Breast epithelium (tissue), 4 donors: ENCODE data around the gene KIR2DL3. TPM values are rescaled to one million over a fixed set of nuclear protein-coding genes. Genes with fewer than 3 reads are reported as not detected.
"Not testable (repeated sequence)": the region's sequence is repeated elsewhere in the genome, so short reads cannot be mapped to it uniquely, and the experiment has no call there.

Experiments
- DNase-seq, 2 donors: peaks; one replicate each; pipeline ENCODE4 v3.0.0-alpha.2; 2019; ENCODE audit warnings: low spot score in 2 of 2
- H3K27ac ChIP-seq, 2 donors: fragments of 200-600 bp; sonication (generic) in 1 of 2; one replicate each; pipeline ENCODE4 v1.5.1; 2016 to 2019; ENCODE audit warnings: mild to moderate bottlenecking in 1 of 2
- H3K27me3 ChIP-seq, 2 donors: fragments of 200-600 bp; sonication (generic) in 1 of 2; one replicate each; pipeline versions ENCODE4 v1.5.1 to v1.6.0; 2017 to 2019; ENCODE audit warnings: control low read depth in 1 of 2, mild to moderate bottlenecking in 1 of 2
- H3K36me3 ChIP-seq: fragments of 200-600 bp; one replicate; pipeline ENCODE4 v1.5.1; 2019
- H3K4me1 ChIP-seq, 2 donors: fragments of 200-600 bp; sonication (generic); one replicate each; pipeline ENCODE4 v1.5.1; 2016 to 2019; ENCODE audit warnings: control low read depth in 1 of 2
- H3K4me3 ChIP-seq, 3 donors: fragments of 200-600 bp; sonication (generic); 1 replicate in 2 of 3; 2 replicates in 1 of 3; pipeline ENCODE4 v1.5.1; 2016 to 2019; ENCODE audit warnings: mild to moderate bottlenecking in 3 of 3, moderate library complexity in 2 of 3
- H3K9me3 ChIP-seq, 2 donors: fragments of 200-600 bp; sonication (generic) in 1 of 2; one replicate each; pipeline ENCODE4 v1.5.1; 2016 to 2019; ENCODE audit warnings: control low read depth in 1 of 2
- CTCF ChIP-seq, 3 donors: fragments of 450-650 bp; IDR thresholded peaks; one replicate each; pipeline ENCODE4 v1.5.1; 2016 to 2017; ENCODE audit warnings: antibody characterized with exemption in 3 of 3, mild to moderate bottlenecking in 3 of 3, moderate library complexity in 3 of 3
- POLR2A ChIP-seq: fragments of 450-650 bp; IDR thresholded peaks from one replicate; pipeline ENCODE4 v1.6.1; 2016; ENCODE audit warnings: antibody characterized with exemption, mild to moderate bottlenecking, moderate library complexity
- POLR2AphosphoS5 ChIP-seq, 3 donors: sonication (generic); formaldehyde crosslinking; IDR thresholded peaks; one replicate each; pipeline ENCODE4 v1.6.1; 2017; ENCODE audit warnings: antibody characterized with exemption in 3 of 3
- intact Hi-C: fragments of 100-400 bp; cut with DNase I; formaldehyde crosslinking; loops from one replicate; pipeline ENCODE4 v1.15.1; 2023; ENCODE audit warnings: low total_unique reads
- total RNA-seq, 3 donors: library from RNA; depleted of rRNA; stranded (reverse); fragments of >200 nt; gene quantifications; one replicate each; pipeline ENCODE4 v1.1.0, GENCODE V29; 2016

The KIR2DL3 gene
- not detected for total RNA-seq

- intact Hi-C loops, H3K27ac ChIP-seq, H3K27me3 ChIP-seq, H3K4me1 ChIP-seq, H3K4me3 ChIP-seq, DNase-seq, H3K9me3 ChIP-seq, H3K36me3 ChIP-seq: not testable (repeated sequence)
Measured at GRCh38 chr19:54738306-54738705, at the start of gene KIR2DL3. TSS of gene KIR2DL3 (plus strand) at chr19:54738513. CDS start at chr19:54738546, 33 bp downstream.

GRCh38 chr19:54691582-54692297 is 46.6 kb upstream of the KIR2DL3 start:
- Histone ChIP-seq H3K36me3 (no peaks in the 10 kb centered on the region), H3K4me1 (no peaks in the 10 kb centered on the region), H3K27me3 (peaks cover 0 to 29% of the 10 kb centered on the region in 2 donors), H3K9me3 (no peaks in the 10 kb centered on the region), H3K4me3 (no peak overlapping the region), H3K27ac (no peak overlapping the region)
- TF ChIP-seq CTCF (IDR thresholded peaks at IDR 0.05) = no peak
- no peak for TF ChIP-seq POLR2AphosphoS5 (IDR thresholded peaks at IDR 0.05)
- no peak for TF ChIP-seq POLR2A
- DNase-seq = no peak
- intact Hi-C loops = no loop called here

DNA sequence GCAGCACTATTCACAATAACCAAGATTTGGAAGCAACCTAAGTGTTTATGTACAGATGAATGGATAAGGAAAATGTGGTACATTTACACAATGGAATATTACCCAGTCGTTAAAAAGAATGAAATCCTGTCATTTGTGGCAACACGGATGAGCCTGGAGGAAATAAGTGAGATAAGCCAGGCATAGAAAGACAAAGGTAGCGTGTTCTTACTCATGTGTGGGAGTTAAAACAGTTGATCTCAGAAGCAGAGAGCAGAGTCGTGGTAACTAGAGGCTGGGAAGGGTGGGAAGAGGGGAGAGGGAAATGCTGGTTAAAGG is 46.1 kb upstream of the KIR2DL3 start:
- DNase-seq = no peak
- Histone ChIP-seq H3K27me3 (peaks cover 0 to 29% of the 10 kb centered on the region in 2 donors), H3K4me3 (no peak overlapping the region), H3K9me3 (no peaks in the 10 kb centered on the region), H3K36me3 (no peaks in the 10 kb centered on the region), H3K27ac (no peak overlapping the region), H3K4me1 (no peaks in the 10 kb centered on the region)
- TF ChIP-seq CTCF (IDR thresholded peaks at IDR 0.05) = no peak
- no peak for TF ChIP-seq POLR2A
- TF ChIP-seq POLR2AphosphoS5 (IDR thresholded peaks at IDR 0.05) = no peak
- intact Hi-C loops = no loop called here

DNA sequence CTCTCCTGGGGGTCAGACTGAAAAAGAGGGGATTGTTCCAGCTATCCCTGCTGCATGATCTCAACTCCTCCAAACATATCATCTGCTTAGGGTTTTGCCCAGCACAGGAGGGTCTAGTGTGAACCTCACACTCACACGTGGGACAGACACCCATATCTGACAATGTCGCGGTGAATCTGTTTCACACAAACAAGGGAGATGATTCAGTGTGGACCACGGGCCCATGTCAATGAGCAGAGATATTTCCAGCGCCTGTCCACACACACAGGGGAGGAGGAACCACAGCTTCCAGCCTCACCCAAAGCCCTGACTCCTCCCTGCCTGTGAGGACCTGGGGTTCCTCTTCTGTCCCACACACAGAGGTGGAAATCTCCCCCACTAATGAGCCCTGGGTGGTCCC is 43.7 kb upstream of the KIR2DL3 start:
- H3K9me3 ChIP-seq = no peaks in the 10 kb centered on the region
- TF ChIP-seq POLR2A (no peak), CTCF (IDR thresholded peaks at IDR 0.05) (no peak), POLR2AphosphoS5 (IDR thresholded peaks at IDR 0.05) (no peak)
- H3K4me3 ChIP-seq = no peak overlapping the region
- no peaks in the 10 kb centered on the region for H3K36me3 ChIP-seq
- DNase-seq = no peak
- no peaks in the 10 kb centered on the region for H3K4me1 ChIP-seq
- intact Hi-C loops = no loop called here
- H3K27ac ChIP-seq = no peak overlapping the region
- H3K27me3 ChIP-seq = peaks cover 0 to 29% of the 10 kb centered on the region in 2 donors

DNA sequence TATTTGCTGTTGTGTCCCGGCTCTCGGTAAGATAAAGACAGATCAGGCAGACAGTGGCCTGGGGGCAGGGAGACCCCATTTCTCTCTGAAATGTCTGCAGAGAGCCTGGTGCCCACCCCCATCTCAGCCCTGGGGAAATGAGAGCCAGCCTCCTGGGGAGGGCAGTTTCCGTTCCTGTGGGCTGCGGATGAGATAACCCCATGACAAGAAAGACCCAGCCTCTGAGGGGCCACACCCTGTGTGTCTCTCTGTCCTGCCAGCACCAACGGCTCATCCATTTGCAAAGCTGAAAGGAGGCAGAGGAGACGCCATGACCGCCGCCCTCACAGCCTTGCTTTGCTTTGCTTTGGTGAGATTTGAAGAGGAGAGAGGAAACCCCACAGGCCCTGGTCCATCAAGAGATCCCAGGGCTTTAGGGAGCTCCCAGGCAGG is 42.2 kb upstream of the KIR2DL3 start:
- no peak for DNase-seq
- peaks cover 0 to 34% of the 10 kb centered on the region in 2 donors for H3K27me3 ChIP-seq

More for the DNA sequence above, 42.2 kb upstream of the KIR2DL3 start:
- no peak overlapping the region for H3K27ac ChIP-seq
- no peaks in the 10 kb centered on the region for H3K36me3 ChIP-seq
- TF ChIP-seq CTCF (IDR thresholded peaks at IDR 0.05) = no peak
- no peak for TF ChIP-seq POLR2AphosphoS5 (IDR thresholded peaks at IDR 0.05)
- no peak for TF ChIP-seq POLR2A
- intact Hi-C loops = no loop called here
- H3K9me3 ChIP-seq = no peaks in the 10 kb centered on the region
- no peaks in the 10 kb centered on the region for H3K4me1 ChIP-seq
- H3K4me3 ChIP-seq = no peak overlapping the region
